PC-3 (cell line): ENCODE results near the gene MYH15.

Experiments
- EZH2 ChIP-seq: fragments of 300-600 bp; sonication (generic); IDR thresholded peaks from one replicate; pipeline ENCODE4 v1.6.1; 2017; ENCODE audit warnings: antibody characterized with exemption, mild to moderate bottlenecking, low read length; ENCODE audit not compliant: unreplicated experiment
- TF ChIP-seq, protein P1 (sequence below): fragments of 300-600 bp; sonication (generic); conservative IDR thresholded peaks from 2 replicates; pipeline ENCODE4 v1.5.1; 2017; ENCODE audit warnings: antibody characterized with exemption, low read depth, mild to moderate bottlenecking, low read length

DNA sequence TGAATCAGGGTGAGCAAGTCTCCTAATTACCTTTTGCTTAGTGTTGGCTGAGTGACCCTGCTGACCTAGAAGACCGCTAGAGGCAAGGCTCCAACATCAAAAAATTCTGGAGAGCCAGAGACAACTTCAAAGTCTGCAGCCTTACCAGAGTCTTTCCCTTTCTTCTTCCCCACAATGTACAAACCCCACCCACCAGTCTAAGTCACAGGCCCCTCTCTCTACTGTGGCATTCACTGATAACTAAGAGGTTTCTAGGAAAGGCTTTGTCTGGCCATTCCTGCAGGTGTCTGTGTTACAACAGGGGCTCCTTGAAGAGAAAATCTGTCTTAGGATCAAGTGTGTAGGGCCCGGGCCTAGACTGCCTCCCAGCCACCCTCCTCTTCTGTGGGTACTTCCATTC is 525 bp downstream of the MYH15 start:
- TF ChIP-seq, protein P1, sequence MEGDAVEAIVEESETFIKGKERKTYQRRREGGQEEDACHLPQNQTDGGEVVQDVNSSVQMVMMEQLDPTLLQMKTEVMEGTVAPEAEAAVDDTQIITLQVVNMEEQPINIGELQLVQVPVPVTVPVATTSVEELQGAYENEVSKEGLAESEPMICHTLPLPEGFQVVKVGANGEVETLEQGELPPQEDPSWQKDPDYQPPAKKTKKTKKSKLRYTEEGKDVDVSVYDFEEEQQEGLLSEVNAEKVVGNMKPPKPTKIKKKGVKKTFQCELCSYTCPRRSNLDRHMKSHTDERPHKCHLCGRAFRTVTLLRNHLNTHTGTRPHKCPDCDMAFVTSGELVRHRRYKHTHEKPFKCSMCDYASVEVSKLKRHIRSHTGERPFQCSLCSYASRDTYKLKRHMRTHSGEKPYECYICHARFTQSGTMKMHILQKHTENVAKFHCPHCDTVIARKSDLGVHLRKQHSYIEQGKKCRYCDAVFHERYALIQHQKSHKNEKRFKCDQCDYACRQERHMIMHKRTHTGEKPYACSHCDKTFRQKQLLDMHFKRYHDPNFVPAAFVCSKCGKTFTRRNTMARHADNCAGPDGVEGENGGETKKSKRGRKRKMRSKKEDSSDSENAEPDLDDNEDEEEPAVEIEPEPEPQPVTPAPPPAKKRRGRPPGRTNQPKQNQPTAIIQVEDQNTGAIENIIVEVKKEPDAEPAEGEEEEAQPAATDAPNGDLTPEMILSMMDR = no peak
- TF ChIP-seq EZH2 = no peak
